Kidney (tissue), 14 donors: ENCODE data around the gene MRTFA. TPM values are rescaled to one million over a fixed set of nuclear protein-coding genes. Genes with fewer than 3 reads are reported as not detected.

Source experiments
- DNase-seq, 5 donors: peaks; one replicate each; pipeline ENCODE4 v3.0.0-alpha.2; 2013 to 2020
- FAIRE-seq: peaks from 2 replicates; lab custom pipeline; 2012; peaks lifted over from hg19 to GRCh38; lab: Jason Lieb, UNC
- H3K27ac ChIP-seq, 2 donors: one replicate each; pipeline ENCODE4 v1.7.0; 2013; ENCODE audit warnings: low read depth in 2 of 2, low read length in 2 of 2, inconsistent platforms in 1 of 2
- H3K27me3 ChIP-seq: one replicate; pipeline ENCODE4 v1.7.1; 2013; ENCODE audit warnings: low read length, inconsistent platforms; ENCODE audit not compliant: control insufficient read depth, insufficient read depth
- H3K36me3 ChIP-seq, 3 donors: one replicate each; pipeline versions ENCODE4 v1.7.0 to v1.7.1; 2013; ENCODE audit warnings: low read length in 3 of 3, control low read depth in 1 of 3, inconsistent platforms in 1 of 3; ENCODE audit not compliant: insufficient read depth in 3 of 3, control insufficient read depth in 2 of 3
- H3K4me1 ChIP-seq, 3 donors: one replicate each; pipeline versions ENCODE4 v1.7.0 to v1.7.1; 2013; ENCODE audit warnings: low read length in 3 of 3, inconsistent platforms in 1 of 3, low read depth in 1 of 3; ENCODE audit not compliant: control insufficient read depth in 2 of 3, insufficient read depth in 2 of 3
- H3K4me3 ChIP-seq, 3 donors: one replicate each; pipeline versions ENCODE4 v1.7.0 to v1.8.1; 2013; ENCODE audit warnings: low read length in 3 of 3, control low read depth in 1 of 3, inconsistent platforms in 1 of 3
- H3K9ac ChIP-seq, 3 donors: one replicate each; pipeline versions ENCODE4 v1.7.0 to v1.7.1; 2013; ENCODE audit warnings: low read length in 3 of 3, control low read depth in 1 of 3, inconsistent platforms in 1 of 3
- H3K9me3 ChIP-seq, 3 donors: one replicate each; pipeline versions ENCODE4 v1.7.0 to v1.7.1; 2013; ENCODE audit warnings: low read length in 3 of 3, control low read depth in 1 of 3, inconsistent platforms in 1 of 3; ENCODE audit not compliant: control insufficient read depth in 2 of 3, insufficient read depth in 1 of 3
- intact Hi-C: fragments of 100-400 bp; cut with DNase I; formaldehyde crosslinking; loops from one replicate; pipeline ENCODE4 v1.11.1; 2022
- polyA plus RNA-seq: library from polyadenylated mRNA; stranded (reverse); fragments of 350-450 nt; fragmentation: Illumina TruSeq; extraction: RNeasy Lipid Tissue Mini Kit (QIAGEN cat#74804); gene quantifications from one replicate; pipeline ENCODE4 v1.2.3, GENCODE V29; 2014; ENCODE audit warnings: low read depth, low replicate concordance; ENCODE audit not compliant: insufficient read depth
- total RNA-seq: library from RNA; stranded (reverse); fragmentation: NEBNext Ultra II Directional; extraction: Animal tissue kit (Norgen Biotek cat#: 25700); gene quantifications from one replicate; pipeline ENCODE4 v1.2.1, GENCODE V29; 2021
- TF ChIP-seq, protein P1 (sequence below): IDR thresholded peaks from 3 replicates; pipeline ENCODE4 v1.5.1; 2012; ENCODE audit warnings: mild to moderate bottlenecking, moderate library complexity, borderline replicate concordance; ENCODE audit not compliant: insufficient read depth; ENCODE audit errors: extremely low read depth
- donor health status: control.
- donor health status: control.
- donor health status: control.
- donor health status: control.
- donor health status: control.
- donor health status: DM: yes; HTN: yes; CAD: no.
- donor health status: Normal renal cell carcinoma (clear cell type).

MRTFA gene
- total and polyA plus RNA-seq, 2 donors from 2014 or later: 12.5 to 59.9 TPM

- H3K27ac ChIP-seq: peak overlapping the region in 1 of 2 donors; percentile 41
- no peak overlapping the region for H3K9ac ChIP-seq
- peak overlapping the region in 1 of 3 donors; percentile 16 for H3K4me3 ChIP-seq
- FAIRE-seq: no peak
- no peaks in the 10 kb centered on the region for H3K27me3 ChIP-seq
- intact Hi-C loops: no loop called here
- H3K4me1 ChIP-seq: peaks cover 0 to 10% (median 10%) of the 10 kb centered on the region in 3 donors
- no peaks in the 10 kb centered on the region for H3K36me3 ChIP-seq
- TF ChIP-seq, protein P1, sequence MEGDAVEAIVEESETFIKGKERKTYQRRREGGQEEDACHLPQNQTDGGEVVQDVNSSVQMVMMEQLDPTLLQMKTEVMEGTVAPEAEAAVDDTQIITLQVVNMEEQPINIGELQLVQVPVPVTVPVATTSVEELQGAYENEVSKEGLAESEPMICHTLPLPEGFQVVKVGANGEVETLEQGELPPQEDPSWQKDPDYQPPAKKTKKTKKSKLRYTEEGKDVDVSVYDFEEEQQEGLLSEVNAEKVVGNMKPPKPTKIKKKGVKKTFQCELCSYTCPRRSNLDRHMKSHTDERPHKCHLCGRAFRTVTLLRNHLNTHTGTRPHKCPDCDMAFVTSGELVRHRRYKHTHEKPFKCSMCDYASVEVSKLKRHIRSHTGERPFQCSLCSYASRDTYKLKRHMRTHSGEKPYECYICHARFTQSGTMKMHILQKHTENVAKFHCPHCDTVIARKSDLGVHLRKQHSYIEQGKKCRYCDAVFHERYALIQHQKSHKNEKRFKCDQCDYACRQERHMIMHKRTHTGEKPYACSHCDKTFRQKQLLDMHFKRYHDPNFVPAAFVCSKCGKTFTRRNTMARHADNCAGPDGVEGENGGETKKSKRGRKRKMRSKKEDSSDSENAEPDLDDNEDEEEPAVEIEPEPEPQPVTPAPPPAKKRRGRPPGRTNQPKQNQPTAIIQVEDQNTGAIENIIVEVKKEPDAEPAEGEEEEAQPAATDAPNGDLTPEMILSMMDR: no peak
- no peaks in the 10 kb centered on the region for H3K9me3 ChIP-seq
- peak in 2 of 5 donors; percentile 16 to 37 for DNase-seq
Measured at GRCh38 chr22:40491990-40492631, 144.4 kb downstream of the MRTFA start.

DNA sequence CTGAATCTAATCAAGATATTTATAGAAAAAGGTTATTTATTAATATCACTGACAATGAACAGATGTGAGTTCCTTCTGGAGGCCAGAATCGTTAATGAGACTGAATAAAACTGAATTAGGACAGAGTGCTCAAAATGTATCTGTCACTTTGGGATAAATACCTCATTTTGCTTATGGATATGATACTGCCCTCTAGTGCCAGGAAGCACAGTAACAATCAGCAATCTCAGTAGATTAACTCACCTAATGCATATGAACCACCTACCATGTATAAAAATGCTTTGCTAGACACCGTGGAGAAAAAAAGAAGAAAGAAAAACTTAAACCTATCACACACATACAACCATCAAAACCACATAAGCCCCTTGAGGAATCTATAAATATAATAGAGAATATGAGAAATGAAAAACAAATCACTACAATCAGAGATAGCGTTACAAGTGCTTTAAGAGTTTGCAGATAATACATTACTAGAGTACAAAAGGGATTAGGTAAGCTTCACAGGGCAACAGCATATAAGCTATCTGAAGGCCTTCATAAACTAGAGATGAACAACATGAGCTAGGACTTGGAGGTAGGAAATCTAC is 148.8 kb downstream of the MRTFA start:
- DNase-seq (peak in 1 of 5 donors; percentile 36), FAIRE-seq (no peak)
- no peaks in the 10 kb centered on the region for H3K9me3 ChIP-seq
- intact Hi-C loops: no loop called here
- H3K4me3 ChIP-seq: no peak overlapping the region
- H3K27me3 ChIP-seq: no peaks in the 10 kb centered on the region
- peaks cover 0 to 18% (median 9%) of the 10 kb centered on the region in 3 donors for H3K4me1 ChIP-seq
- no peak overlapping the region for H3K27ac ChIP-seq
- H3K36me3 ChIP-seq: no peaks in the 10 kb centered on the region
- no peak overlapping the region for H3K9ac ChIP-seq
- TF ChIP-seq, protein P1: peak; percentile 57

DNA sequence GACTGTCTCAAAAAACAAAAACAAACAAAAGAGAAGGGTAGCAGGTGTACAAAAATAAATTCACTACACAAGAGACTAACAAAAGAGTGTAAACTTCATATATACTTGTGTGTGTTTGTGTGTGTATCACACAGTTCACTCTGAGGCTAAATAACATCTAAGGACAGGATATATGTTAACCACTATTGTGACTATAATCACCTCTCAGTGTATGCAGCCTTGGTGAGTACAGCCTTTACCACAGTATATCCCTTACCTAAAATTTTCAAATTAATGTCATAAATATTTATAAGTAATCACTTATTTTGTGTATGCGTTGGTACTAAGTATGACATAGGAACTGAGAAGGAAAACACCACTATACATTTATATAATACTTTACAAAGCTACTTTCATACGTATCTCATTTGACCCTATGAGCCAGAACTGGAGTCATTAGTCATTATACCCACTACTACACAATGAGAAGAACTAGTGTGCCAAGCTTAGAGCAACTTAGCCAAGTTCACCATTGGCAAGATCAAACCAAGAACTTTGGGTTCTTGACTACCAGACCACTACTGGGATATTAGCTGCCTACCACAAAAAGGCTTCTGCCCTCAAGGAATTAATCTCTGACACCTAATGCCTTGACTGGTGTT is 149.4 kb downstream of the MRTFA start:
- DNase-seq: no peak
- H3K27me3 ChIP-seq: no peaks in the 10 kb centered on the region
- FAIRE-seq: no peak
- H3K36me3 ChIP-seq: no peaks in the 10 kb centered on the region
- no peak overlapping the region for H3K27ac ChIP-seq
- H3K4me3 ChIP-seq: no peak overlapping the region
- H3K9me3 ChIP-seq: no peaks in the 10 kb centered on the region
- intact Hi-C loops: no loop called here
- TF ChIP-seq, protein P1: no peak
- no peak overlapping the region for H3K9ac ChIP-seq
- H3K4me1 ChIP-seq: peaks cover 0 to 16% (median 7%) of the 10 kb centered on the region in 3 donors
